NCI-H1048 (cell line): ENCODE data around the gene PLOD3.

ENCODE experiments used
- DNase-seq: peaks from one replicate; lab custom pipeline; 2025; lab: John Stamatoyannopoulos, UW

Gene PLOD3

GRCh38 chr7:101165958-101166647 lies 51.3 kb downstream of the PLOD3 start:
- no peak for DNase-seq

- peak; percentile 89 for DNase-seq
Measured at GRCh38 chr7:101165075-101165957, 52.1 kb downstream of the PLOD3 start, which contains the start of gene VGF. Gene VGF (minus strand): TSS chr7:101165569. CDS start chr7:101164843, 726 bp downstream.

GRCh38 chr7:101164071-101164840 lies 53.1 kb downstream of the PLOD3 start:
- DNase-seq, result no peak

- no peak for DNase-seq
Measured at GRCh38 chr7:101163279-101164070, 53.9 kb downstream of the PLOD3 start.

GRCh38 chr7:101162551-101163278 lies 54.7 kb downstream of the PLOD3 start:
- no peak for DNase-seq

GRCh38 chr7:101161692-101162471 lies 55.5 kb downstream of the PLOD3 start:
- DNase-seq, result no peak

GRCh38 chr7:101160910-101161309 lies 56.5 kb downstream of the PLOD3 start:
- no peak for DNase-seq

GRCh38 chr7:101159696-101160674 lies 57.4 kb downstream of the PLOD3 start:
- no peak for DNase-seq

GRCh38 chr7:101156866-101157589 lies 60.4 kb downstream of the PLOD3 start:
- no peak for DNase-seq

GRCh38 chr7:101156277-101156676 lies 61.1 kb downstream of the PLOD3 start:
- no peak for DNase-seq
